Progenitor cell of endocrine pancreas (in vitro differentiated cells): ENCODE measurements around the gene SVOPL. TPM values are rescaled to one million over a fixed set of nuclear protein-coding genes. Genes with fewer than 3 reads are reported as not detected.

ENCODE experiments used
- DNase-seq: peaks from one replicate; pipeline ENCODE4 v3.0.0; 2021; ENCODE audit warnings: low spot score; ENCODE audit not compliant: unreplicated experiment
- H3K27ac Mint-ChIP-seq: 2 replicates; pipeline ENCODE4 v1.8.0; 2021; ENCODE audit warnings: mild to moderate bottlenecking, moderate library complexity, mixed read lengths
- H3K27me3 Mint-ChIP-seq: 2 replicates; pipeline ENCODE4 v1.8.0; 2021; ENCODE audit warnings: mixed read lengths
- H3K36me3 Mint-ChIP-seq: 2 replicates; pipeline ENCODE4 v1.8.0; 2022; ENCODE audit warnings: mixed read lengths; ENCODE audit not compliant: insufficient read depth
- H3K4me1 Mint-ChIP-seq: 2 replicates; pipeline ENCODE4 v1.8.0; 2021; ENCODE audit warnings: low read depth, mixed read lengths
- H3K4me3 Mint-ChIP-seq: 2 replicates; pipeline ENCODE4 v1.8.0; 2021; ENCODE audit warnings: low read depth, mild to moderate bottlenecking, moderate library complexity, mixed read lengths
- H3K9me3 Mint-ChIP-seq: 2 replicates; pipeline ENCODE4 v1.8.0; 2021; ENCODE audit warnings: low read depth, mixed read lengths
- CTCF ChIP-seq: fragments of 200-600 bp; sonication (generic); IDR thresholded peaks from one replicate; pipeline ENCODE4 v1.5.0; 2021; ENCODE audit warnings: antibody characterized with exemption, mild to moderate bottlenecking; ENCODE audit not compliant: unreplicated experiment
- total RNA-seq: library from RNA; stranded (reverse); gene quantifications from 2 replicates; pipeline ENCODE4 v1.2.1, GENCODE V29; 2021

SVOPL gene
- total RNA-seq, 1 donor from 2014 or later = 1.4 TPM

- peak overlapping the region; percentile 32 for H3K4me3 Mint-ChIP-seq
- H3K27ac Mint-ChIP-seq = peak overlapping the region; percentile 29
- peaks cover 37% of the 10 kb centered on the region for H3K9me3 Mint-ChIP-seq
- DNase-seq = no peak
- H3K36me3 Mint-ChIP-seq = peaks cover 80% of the 10 kb centered on the region
- H3K4me1 Mint-ChIP-seq = no peaks in the 10 kb centered on the region
- no peaks in the 10 kb centered on the region for H3K27me3 Mint-ChIP-seq
- TF ChIP-seq CTCF = no peak
These were observed 135.6 kb downstream of the SVOPL start for GRCh38 chr7:138565451-138566114.

- H3K9me3 Mint-ChIP-seq = peaks cover 39% of the 10 kb centered on the region
- no peaks in the 10 kb centered on the region for H3K4me1 Mint-ChIP-seq
- DNase-seq = no peak
- no peak overlapping the region for H3K4me3 Mint-ChIP-seq
- peaks cover 82% of the 10 kb centered on the region for H3K36me3 Mint-ChIP-seq
- peak overlapping the region; percentile 22 for H3K27ac Mint-ChIP-seq
- no peaks in the 10 kb centered on the region for H3K27me3 Mint-ChIP-seq
- TF ChIP-seq CTCF = no peak
These were observed 136.1 kb downstream of the SVOPL start for GRCh38 chr7:138565071-138565450.

GRCh38 chr7:138564365-138564764 is 136.8 kb downstream of the SVOPL start:
- peaks cover 84% of the 10 kb centered on the region for H3K36me3 Mint-ChIP-seq
- H3K27ac Mint-ChIP-seq = peak overlapping the region; percentile 90
- no peak for TF ChIP-seq CTCF
- H3K27me3 Mint-ChIP-seq = no peaks in the 10 kb centered on the region
- peaks cover 40% of the 10 kb centered on the region for H3K9me3 Mint-ChIP-seq
- H3K4me3 Mint-ChIP-seq = no peak overlapping the region
- no peaks in the 10 kb centered on the region for H3K4me1 Mint-ChIP-seq
- DNase-seq = no peak

- Mint-ChIP-seq H3K27ac (peak overlapping the region; percentile 90), H3K4me3 (no peak overlapping the region), H3K4me1 (no peaks in the 10 kb centered on the region), H3K9me3 (peaks cover 40% of the 10 kb centered on the region), H3K27me3 (no peaks in the 10 kb centered on the region), H3K36me3 (peaks cover 85% of the 10 kb centered on the region)
- TF ChIP-seq CTCF = no peak
- no peak for DNase-seq
These were observed 137.4 kb downstream of the SVOPL start for GRCh38 chr7:138563808-138564207.

GRCh38 chr7:138559448-138559847 is 141.7 kb downstream of the SVOPL start:
- H3K4me1 Mint-ChIP-seq = no peaks in the 10 kb centered on the region
- H3K27me3 Mint-ChIP-seq = no peaks in the 10 kb centered on the region
- DNase-seq = no peak
- H3K36me3 Mint-ChIP-seq = peaks cover 96% of the 10 kb centered on the region
- H3K4me3 Mint-ChIP-seq = no peak overlapping the region
- peaks cover 42% of the 10 kb centered on the region for H3K9me3 Mint-ChIP-seq
- H3K27ac Mint-ChIP-seq = no peak overlapping the region
- no peak for TF ChIP-seq CTCF
